Thyroid gland (tissue), 4 donors: ENCODE data around the gene GAB4.

ENCODE experiments used
- CTCF ChIP-seq, 6 experiments: fragments of 200-600 bp in 3 of 6; fragments of 450-650 bp in 3 of 6; sonication (generic) in 3 of 6; IDR thresholded peaks; one replicate each; pipeline ENCODE4 v1.5.1; 2016 to 2019; ENCODE audit warnings: antibody characterized with exemption in 6 of 6, mild to moderate bottlenecking in 2 of 6, inconsistent platforms in 1 of 6, moderate library complexity in 1 of 6
- POLR2A ChIP-seq, 2 donors: fragments of 450-650 bp; IDR thresholded peaks; one replicate each; pipeline ENCODE4 v1.6.1; 2017; ENCODE audit warnings: antibody characterized with exemption in 2 of 2, mild to moderate bottlenecking in 2 of 2, moderate library complexity in 1 of 2

GRCh38 chr22:16960220-16960883 lies 47.7 kb downstream of the GAB4 start:
- TF ChIP-seq CTCF (IDR thresholded peaks at IDR 0.05) (no peak), POLR2A (IDR thresholded peaks at IDR 0.05) (no peak)
